Measurements from ENCODE around the gene INSYN1. TPM values are rescaled to one million over a fixed set of nuclear protein-coding genes. Genes with fewer than 3 reads are reported as not detected.

INSYN1 gene
- total and polyA plus RNA-seq, 2 donors (not counting 1 experiment from before 2014, with no cell fraction given) = not detected

Other genes with a start within 250 kb of the INSYN1 start
- 40.2 and 40.5 TPM in 2 replicates for gene NPTN, start 120.0 kb downstream of the INSYN1 start, total RNA-seq
- 23.5 and 26.7 TPM in 2 replicates for gene NPTN, start 120.0 kb downstream of the INSYN1 start, polyA plus RNA-seq
- gene CD276, start 69.0 kb downstream of the INSYN1 start, total RNA-seq = not detected in 2 replicates
- gene CD276, start 69.0 kb downstream of the INSYN1 start, polyA plus RNA-seq = not detected in 2 replicates
- not detected in 2 replicates for gene TBC1D21, start 120.2 kb upstream of the INSYN1 start, total RNA-seq
- not detected in 2 replicates for gene TBC1D21, start 120.2 kb upstream of the INSYN1 start, polyA plus RNA-seq
- gene LOXL1, start 173.1 kb upstream of the INSYN1 start, total RNA-seq = 0.49 and 0.61 TPM in 2 replicates
- 0.21 and 0.46 TPM in 2 replicates for gene LOXL1, start 173.1 kb upstream of the INSYN1 start, polyA plus RNA-seq
- gene STOML1, start 238.9 kb upstream of the INSYN1 start, total RNA-seq = 6.2 and 8.3 TPM in 2 replicates
- gene STOML1, start 238.9 kb upstream of the INSYN1 start, polyA plus RNA-seq = 7.7 and 11.3 TPM in 2 replicates
- gene PML, start 241.4 kb upstream of the INSYN1 start, total RNA-seq = 66.3 and 67.4 TPM in 2 replicates
- 59.2 and 59.6 TPM in 2 replicates for gene PML, start 241.4 kb upstream of the INSYN1 start, polyA plus RNA-seq